SK-N-SH (cell line): ENCODE data around the gene KLK11. TPM values are rescaled to one million over a fixed set of nuclear protein-coding genes. Genes with fewer than 3 reads are reported as not detected.

Source experiments
- CTCF ChIA-PET: fragments of 300-600, 350-600 bp; formaldehyde crosslinking; extraction: SDS; loops from one replicate; lab custom pipeline; 2021; lab: Yijun Ruan, JAX
- POLR2A ChIA-PET: fragments of 350-600 bp; sonication (Branson Sonifier 250); formaldehyde crosslinking; extraction: SDS; loops from one replicate; lab custom pipeline; 2020; ENCODE audit warnings: antibody characterized with exemption, inconsistent platforms; lab: Yijun Ruan, JAX
- DNase-seq: peaks from one replicate; pipeline ENCODE4 v3.0.0; 2012
- H2AFZ ChIP-seq: fragments of 200-600 bp; sonication (generic); 2 replicates; pipeline ENCODE4 v1.8.1; 2016; ENCODE audit warnings: antibody characterized with exemption, mild to moderate bottlenecking, low read depth
- H3F3A ChIP-seq: fragments of 200-600 bp; sonication (generic); replicated peaks from 2 replicates; pipeline ENCODE3; 2016; ENCODE audit warnings: antibody characterized with exemption, mild to moderate bottlenecking; ENCODE audit not compliant: insufficient read depth
- H3K27ac ChIP-seq, 2 experiments: fragments of 200-500 bp in 1 of 2; fragments of 200-600 bp in 1 of 2; sonication (Bioruptor generic) in 1 of 2; sonication (generic), shearing (Covaris generic) in 1 of 2; 2 replicates each; pipeline versions ENCODE4 v1.5.1 to v1.6.1; 2014 to 2016; ENCODE audit warnings: low read depth in 2 of 2, inconsistent platforms in 1 of 2, low read length in 1 of 2, mild to moderate bottlenecking in 1 of 2, mixed read lengths in 1 of 2
- H3K27me3 ChIP-seq: fragments of 200-600 bp; sonication (generic), shearing (Covaris generic); 2 replicates; pipeline ENCODE4 v1.6.1; 2016; ENCODE audit warnings: mixed run types; ENCODE audit not compliant: insufficient read depth
- H3K36me3 ChIP-seq, 2 experiments: fragments of 200-500 bp in 1 of 2; fragments of 200-600 bp in 1 of 2; sonication (Bioruptor generic) in 1 of 2; sonication (generic) in 1 of 2; replicated peaks in 1 of 2; 2 replicates each; pipeline versions ENCODE3 to v1.5.1; 2014 to 2016; ENCODE audit warnings: low read length in 1 of 2, mild to moderate bottlenecking in 1 of 2; ENCODE audit not compliant: insufficient read depth in 2 of 2, control insufficient read depth in 1 of 2
- H3K4me1 ChIP-seq, 2 experiments: fragments of 200-500 bp in 1 of 2; fragments of 200-600 bp in 1 of 2; sonication (Bioruptor generic) in 1 of 2; sonication (generic), shearing (Covaris generic) in 1 of 2; 2 replicates each; pipeline versions ENCODE4 v1.5.1 to v1.6.1; 2014 to 2016; ENCODE audit warnings: low read depth in 1 of 2, low read length in 1 of 2, mixed run types in 1 of 2; ENCODE audit not compliant: insufficient read depth in 2 of 2, control insufficient read depth in 1 of 2
- H3K4me2 ChIP-seq: fragments of 200-600 bp; sonication (generic), shearing (Covaris generic); 2 replicates; pipeline ENCODE4 v1.6.1; 2017; ENCODE audit warnings: mixed run types
- H3K4me3 ChIP-seq, 2 experiments: fragments of 200-500 bp in 1 of 2; fragments of 200-600 bp in 1 of 2; sonication (Bioruptor generic) in 1 of 2; sonication (generic), shearing (Covaris generic) in 1 of 2; 2 replicates each; pipeline versions ENCODE4 v1.5.1 to v1.8.1; 2014 to 2016; ENCODE audit warnings: low read depth in 2 of 2, inconsistent platforms in 1 of 2, low read length in 1 of 2, mild to moderate bottlenecking in 1 of 2, mixed read lengths in 1 of 2, moderate library complexity in 1 of 2
- H3K79me2 ChIP-seq: fragments of 200-600 bp; sonication (generic); 2 replicates; pipeline ENCODE4 v1.8.1; 2017; ENCODE audit warnings: mild to moderate bottlenecking; ENCODE audit not compliant: insufficient read depth
- H3K9ac ChIP-seq: fragments of 200-600 bp; sonication (generic); 2 replicates; pipeline ENCODE4 v1.6.1; 2017; ENCODE audit warnings: mixed run types
- H3K9me2 ChIP-seq: fragments of 200-600 bp; sonication (generic); 2 replicates; pipeline ENCODE4 v1.6.1; 2017; ENCODE audit warnings: mixed run types
- H3K9me3 ChIP-seq: fragments of 200-600 bp; sonication (generic); 2 replicates; pipeline ENCODE4 v1.6.1; 2017; ENCODE audit warnings: mixed run types, mild to moderate bottlenecking, moderate library complexity
- H4K20me1 ChIP-seq: fragments of 200-600 bp; sonication (generic); 2 replicates; pipeline ENCODE4 v1.6.1; 2017; ENCODE audit warnings: mild to moderate bottlenecking, mixed run types; ENCODE audit not compliant: insufficient read depth
- EP300 ChIP-seq, 2 experiments: IDR thresholded peaks; 2 replicates each; pipeline versions ENCODE4 v1.4.0 to v1.6.1; 2012; ENCODE audit warnings: borderline replicate concordance in 1 of 2, low read depth in 1 of 2, low read length in 1 of 2
- EZH2phosphoT487 ChIP-seq: fragments of 200-600 bp; sonication (generic); IDR thresholded peaks from 2 replicates; pipeline ENCODE4 v1.6.1; 2017; ENCODE audit warnings: low read depth, mixed run types, mild to moderate bottlenecking, antibody characterized with exemption, moderate library complexity, borderline replicate concordance
- FOSL2 ChIP-seq: IDR thresholded peaks from 2 replicates; pipeline ENCODE4 v1.4.0; 2012; ENCODE audit warnings: low read depth, mild to moderate bottlenecking, moderate library complexity, borderline replicate concordance
- FOXJ3 ChIP-seq: sonication (generic); formaldehyde crosslinking; IDR thresholded peaks from 2 replicates; pipeline ENCODE4 v1.5.1; 2020; ENCODE audit warnings: mild to moderate bottlenecking, missing genetic modification reagents
- GABPA ChIP-seq: IDR thresholded peaks from 2 replicates; pipeline ENCODE4 v1.4.0; 2012; ENCODE audit warnings: low read depth, mild to moderate bottlenecking
- JUND ChIP-seq: IDR thresholded peaks from 2 replicates; pipeline ENCODE4 v1.4.0; 2012
- PBX3 ChIP-seq: IDR thresholded peaks from 2 replicates; pipeline ENCODE4; 2012
- POLR2AphosphoS5 ChIP-seq: IDR thresholded peaks from 2 replicates; pipeline ENCODE4 v1.6.1; 2012; ENCODE audit warnings: low read depth, low read length
- RAD21 ChIP-seq: IDR thresholded peaks from 2 replicates; pipeline ENCODE4 v1.6.1; 2012; ENCODE audit warnings: mild to moderate bottlenecking, low read length
- RFX5 ChIP-seq: IDR thresholded peaks from 2 replicates; pipeline ENCODE4 v1.6.1; 2012; ENCODE audit warnings: mild to moderate bottlenecking, improper control_type of control experiment, low read length
- RXRA ChIP-seq: IDR thresholded peaks from 2 replicates; pipeline ENCODE4 v1.4.0; 2012; ENCODE audit warnings: low read depth, mild to moderate bottlenecking, borderline replicate concordance
- SMC3 ChIP-seq: IDR thresholded peaks from 2 replicates; pipeline ENCODE4 v1.6.1; 2012; ENCODE audit warnings: low read depth, low read length, improper control_type of control experiment
- TCF12 ChIP-seq: IDR thresholded peaks from 2 replicates; pipeline ENCODE4 v1.4.0; 2012
- YY1 ChIP-seq: IDR thresholded peaks from 2 replicates; pipeline ENCODE4 v1.4.0; 2012; ENCODE audit warnings: low read depth, mild to moderate bottlenecking
- WGBS: methylation state at CpG from one replicate; pipeline ENCODE4 v1.1.6; 2017; ENCODE audit warnings: low lambda C conversion rate; 5-methylcytosine and 5-hydroxymethylcytosine counted together
- polyA plus RNA-seq, 3 experiments: library from polyadenylated mRNA; depleted of rRNA; stranded (reverse); fragments of >200 nt; gene quantifications; 2 replicates each; pipeline ENCODE4 v1.2.3, GENCODE V29; 2012
- TF ChIP-seq, protein P1 (sequence below): IDR thresholded peaks from 2 replicates; pipeline ENCODE4 v1.4.0; 2012; ENCODE audit warnings: low read depth, borderline replicate concordance
- TF ChIP-seq, protein P2 (sequence below): fragments of 150-350 bp; IDR thresholded peaks from 2 replicates; pipeline ENCODE4 v1.6.1; 2016; ENCODE audit warnings: mild to moderate bottlenecking, low read depth, low read length

The KLK11 gene
- polyA plus RNA-seq, 1 of the 3 experiments (the other 2 are of a cell fraction), result not detected

DNA sequence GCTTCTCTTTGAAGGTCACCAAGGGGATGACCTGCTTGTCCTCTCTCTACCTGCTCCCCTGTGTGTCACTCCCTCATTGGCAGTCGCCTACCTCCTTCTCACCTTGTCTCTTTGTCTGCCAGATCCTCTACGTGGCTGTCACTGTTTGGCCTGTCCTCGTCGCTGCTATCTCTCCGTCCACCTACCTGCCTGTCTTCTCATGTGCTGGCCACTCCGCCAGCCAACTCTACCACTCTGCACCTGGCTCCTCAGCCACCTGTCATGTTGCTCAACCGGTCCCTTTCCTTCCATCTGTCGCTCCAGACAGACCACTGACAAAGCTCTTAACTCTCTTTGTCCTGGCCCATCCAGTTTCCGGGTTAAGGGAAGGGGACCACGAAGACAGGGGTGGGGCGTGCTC lies 8.3 kb upstream of the KLK11 start, which contains the start of gene KLK12:
Gene KLK12, minus strand, starts transcription at position 299 of the 400 bp plus-strand sequence. CDS start 381 bp downstream, outside the sequence.
- no peak within 1 kb of the TSS for H3K4me3 ChIP-seq
- ChIA-PET CTCF (interaction anchor here (1.9 kb wide), 1 partner anchor 14 kb away, joined by 5 read pairs; no protein-coding TSS in a partner anchor), POLR2A (no interaction called here)
- no peak within 1 kb of the TSS for H3K4me2 ChIP-seq
- no peaks in the 10 kb centered on the region for H3K9me3 ChIP-seq
- no peaks in the 10 kb centered on the region for H3K79me2 ChIP-seq
- peaks cover 26% of the 10 kb centered on the region; the same call in 1 of the 2 replicates for H3K27me3 ChIP-seq
- no peaks in the 10 kb centered on the region for H3K9me2 ChIP-seq
- H3F3A ChIP-seq, result no peaks in the 10 kb centered on the region
- no peaks in the 10 kb centered on the region for H3K36me3 ChIP-seq
- H2AFZ ChIP-seq, result no peak within 1 kb of the TSS
- no peaks in the 10 kb centered on the region for H4K20me1 ChIP-seq
- WGBS, result 6% methylated on average over 11 of the region's 11 CpGs
- H3K27ac ChIP-seq, result no peak within 1 kb of the TSS
- no peaks in the 10 kb centered on the region for H3K4me1 ChIP-seq
- no peak for TF ChIP-seq EZH2phosphoT487
- TF ChIP-seq RXRA, result no peak
- TF ChIP-seq JUND, result no peak
- TF ChIP-seq FOXJ3, result no peak
- TF ChIP-seq RFX5, result no peak
- TF ChIP-seq EP300 (IDR thresholded peaks at IDR 0.05; ENCODE audit: borderline replicate concordance in 1 of 2, low read depth in 1 of 2, low read length in 1 of 2), result no peak
- TF ChIP-seq PBX3, result no peak
- no peak for TF ChIP-seq RAD21
- TF ChIP-seq, protein P1, sequence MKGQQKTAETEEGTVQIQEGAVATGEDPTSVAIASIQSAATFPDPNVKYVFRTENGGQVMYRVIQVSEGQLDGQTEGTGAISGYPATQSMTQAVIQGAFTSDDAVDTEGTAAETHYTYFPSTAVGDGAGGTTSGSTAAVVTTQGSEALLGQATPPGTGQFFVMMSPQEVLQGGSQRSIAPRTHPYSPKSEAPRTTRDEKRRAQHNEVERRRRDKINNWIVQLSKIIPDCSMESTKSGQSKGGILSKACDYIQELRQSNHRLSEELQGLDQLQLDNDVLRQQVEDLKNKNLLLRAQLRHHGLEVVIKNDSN, result no peak
- no peak for TF ChIP-seq SMC3
- no peak for TF ChIP-seq GABPA
- no peak for TF ChIP-seq YY1
- no peak within 1 kb of the TSS for H3K9ac ChIP-seq
- DNase-seq, result no peak

DNA sequence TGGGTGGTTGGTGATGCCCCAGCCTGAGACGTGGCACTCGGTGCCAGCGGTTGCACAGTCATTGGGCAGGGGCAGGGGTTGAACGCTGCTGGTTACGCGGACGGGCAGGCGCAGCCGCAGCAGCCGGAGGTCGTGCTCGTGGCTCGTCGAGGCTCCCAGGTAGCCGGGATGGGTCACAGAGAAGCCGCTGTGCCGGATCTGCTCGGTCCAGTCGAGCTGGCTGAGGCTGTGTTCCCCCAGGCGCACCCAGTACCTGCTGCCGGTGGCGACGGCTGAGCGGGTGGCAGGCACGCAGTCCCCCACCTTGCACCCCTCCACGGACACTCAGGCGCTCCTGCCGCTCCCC lies 5.4 kb upstream of the KLK11 start:
- H4K20me1 ChIP-seq, result no peaks in the 10 kb centered on the region
- H3K27me3 ChIP-seq, result peaks cover 47% of the 10 kb centered on the region
- ChIA-PET POLR2A (no interaction called here), CTCF (no interaction called here)
- no peaks in the 10 kb centered on the region for H3K9me2 ChIP-seq
- H3F3A ChIP-seq, result no peaks in the 10 kb centered on the region
- H3K27ac ChIP-seq, result no peak overlapping the region
- DNase-seq, result no peak
- H2AFZ ChIP-seq, result no peak overlapping the region
- no peaks in the 10 kb centered on the region for H3K79me2 ChIP-seq
- H3K4me2 ChIP-seq, result no peak overlapping the region
- H3K9me3 ChIP-seq, result no peaks in the 10 kb centered on the region
- no peak overlapping the region for H3K9ac ChIP-seq
- 61% methylated on average over 4 of the region's 28 CpGs for WGBS
- H3K4me3 ChIP-seq, result no peak overlapping the region
- no peaks in the 10 kb centered on the region for H3K36me3 ChIP-seq
- TF ChIP-seq, protein P2, sequence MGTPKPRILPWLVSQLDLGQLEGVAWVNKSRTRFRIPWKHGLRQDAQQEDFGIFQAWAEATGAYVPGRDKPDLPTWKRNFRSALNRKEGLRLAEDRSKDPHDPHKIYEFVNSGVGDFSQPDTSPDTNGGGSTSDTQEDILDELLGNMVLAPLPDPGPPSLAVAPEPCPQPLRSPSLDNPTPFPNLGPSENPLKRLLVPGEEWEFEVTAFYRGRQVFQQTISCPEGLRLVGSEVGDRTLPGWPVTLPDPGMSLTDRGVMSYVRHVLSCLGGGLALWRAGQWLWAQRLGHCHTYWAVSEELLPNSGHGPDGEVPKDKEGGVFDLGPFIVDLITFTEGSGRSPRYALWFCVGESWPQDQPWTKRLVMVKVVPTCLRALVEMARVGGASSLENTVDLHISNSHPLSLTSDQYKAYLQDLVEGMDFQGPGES, result no peak
- TF ChIP-seq POLR2AphosphoS5 (no peak), FOSL2 (no peak), TCF12 (no peak)
- no peaks in the 10 kb centered on the region for H3K4me1 ChIP-seq
